Colonic mucosa (tissue), 4 donors: ENCODE results near the gene OPHN1. TPM values are rescaled to one million over a fixed set of nuclear protein-coding genes. Genes with fewer than 3 reads are reported as not detected.
"Not testable (repeated sequence)": the region's sequence is repeated elsewhere in the genome, so short reads cannot be mapped to it uniquely, and the experiment has no call there.

ENCODE experiments used
- DNase-seq: peaks from one replicate; pipeline ENCODE4 v3.0.0-alpha.2; 2020
- H3K27ac ChIP-seq: fragments of 200-600 bp; one replicate; pipeline ENCODE4 v1.8.0; 2021
- H3K27me3 ChIP-seq: fragments of 200-600 bp; one replicate; pipeline ENCODE4 v1.8.0; 2021
- H3K36me3 ChIP-seq: fragments of 200-600 bp; one replicate; pipeline ENCODE4 v1.8.0; 2021
- H3K4me1 ChIP-seq: fragments of 200-600 bp; one replicate; pipeline ENCODE4 v1.8.0; 2021; ENCODE audit warnings: mild to moderate bottlenecking
- H3K4me3 ChIP-seq: fragments of 200-600 bp; one replicate; pipeline ENCODE4 v1.8.0; 2021
- H3K9ac ChIP-seq, 2 donors: one replicate each; pipeline ENCODE4 v1.7.0; 2013; ENCODE audit warnings: control low read depth in 2 of 2, low read depth in 2 of 2, low read length in 2 of 2
- H3K9me3 ChIP-seq: fragments of 200-600 bp; one replicate; pipeline ENCODE4 v1.8.0; 2021
- intact Hi-C: fragments of 100-400 bp; cut with DNase I; formaldehyde crosslinking; loops from one replicate; pipeline ENCODE4 v1.14.1; 2022
- total RNA-seq, 2 donors: library from RNA; stranded (reverse); fragmentation: NEBNext Ultra II Directional in 1 of 2; extraction: Animal tissue kit (Norgen Biotek cat#: 25700) in 1 of 2; gene quantifications; one replicate each; pipeline ENCODE4 v1.2.1, GENCODE V29; 2021
- TF ChIP-seq, protein P1 (sequence below): fragments of 200-600 bp; IDR thresholded peaks from one replicate; pipeline ENCODE4 v1.8.0; 2022; ENCODE audit warnings: antibody characterized with exemption, mild to moderate bottlenecking
- donor health status: healthy.
- donor health status: DM: no; HTN: no; CAD: no.
- donor health status: DM: no; HTN: no; CAD: no.

Gene OPHN1
- total RNA-seq, 2 donors from 2014 or later: 4.8 to 6.8 TPM

GRCh38 chrX:68079961-68080360, 353.3 kb downstream of the OPHN1 start:
- intact Hi-C loops: no loop called here
- Histone ChIP-seq H3K4me1 (no peaks in the 10 kb centered on the region), H3K36me3 (no peaks in the 10 kb centered on the region), H3K27me3 (no peaks in the 10 kb centered on the region), H3K4me3 (no peak overlapping the region), H3K9ac (no peak overlapping the region), H3K9me3 (no peaks in the 10 kb centered on the region), H3K27ac (no peak overlapping the region)
- TF ChIP-seq, protein P1, sequence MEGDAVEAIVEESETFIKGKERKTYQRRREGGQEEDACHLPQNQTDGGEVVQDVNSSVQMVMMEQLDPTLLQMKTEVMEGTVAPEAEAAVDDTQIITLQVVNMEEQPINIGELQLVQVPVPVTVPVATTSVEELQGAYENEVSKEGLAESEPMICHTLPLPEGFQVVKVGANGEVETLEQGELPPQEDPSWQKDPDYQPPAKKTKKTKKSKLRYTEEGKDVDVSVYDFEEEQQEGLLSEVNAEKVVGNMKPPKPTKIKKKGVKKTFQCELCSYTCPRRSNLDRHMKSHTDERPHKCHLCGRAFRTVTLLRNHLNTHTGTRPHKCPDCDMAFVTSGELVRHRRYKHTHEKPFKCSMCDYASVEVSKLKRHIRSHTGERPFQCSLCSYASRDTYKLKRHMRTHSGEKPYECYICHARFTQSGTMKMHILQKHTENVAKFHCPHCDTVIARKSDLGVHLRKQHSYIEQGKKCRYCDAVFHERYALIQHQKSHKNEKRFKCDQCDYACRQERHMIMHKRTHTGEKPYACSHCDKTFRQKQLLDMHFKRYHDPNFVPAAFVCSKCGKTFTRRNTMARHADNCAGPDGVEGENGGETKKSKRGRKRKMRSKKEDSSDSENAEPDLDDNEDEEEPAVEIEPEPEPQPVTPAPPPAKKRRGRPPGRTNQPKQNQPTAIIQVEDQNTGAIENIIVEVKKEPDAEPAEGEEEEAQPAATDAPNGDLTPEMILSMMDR: no peak
- DNase-seq: no peak

DNA sequence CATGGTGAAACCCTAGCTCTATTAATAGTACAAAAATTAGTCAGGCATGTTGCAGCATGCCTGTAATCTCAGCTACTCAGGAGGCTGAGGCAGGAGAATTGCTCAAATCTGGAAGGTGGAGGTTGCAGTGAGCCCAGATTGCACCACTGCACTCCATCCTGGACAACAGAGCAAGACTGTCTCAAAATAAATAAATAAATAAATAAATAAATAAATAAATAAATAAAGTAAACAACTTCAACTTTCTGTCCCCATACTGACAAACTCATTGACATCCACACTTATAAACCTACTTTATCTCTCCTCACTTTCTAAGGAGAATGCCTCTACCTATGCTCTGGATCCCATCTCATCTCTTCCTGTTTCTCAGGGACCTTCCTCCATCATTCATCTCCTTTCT, 354.5 kb downstream of the OPHN1 start:
- H3K27me3 ChIP-seq, H3K4me3 ChIP-seq, H3K9ac ChIP-seq, H3K4me1 ChIP-seq, H3K9me3 ChIP-seq, H3K36me3 ChIP-seq, H3K27ac ChIP-seq, intact Hi-C loops, DNase-seq: not testable (repeated sequence)

GRCh38 chrX:68077378-68077777, 355.9 kb downstream of the OPHN1 start:
- H3K9me3 ChIP-seq: no peaks in the 10 kb centered on the region
- intact Hi-C loops: no loop called here
- no peak overlapping the region for H3K27ac ChIP-seq
- H3K36me3 ChIP-seq: no peaks in the 10 kb centered on the region
- TF ChIP-seq, protein P1: no peak
- H3K4me3 ChIP-seq: no peak overlapping the region
- no peak for DNase-seq
- H3K4me1 ChIP-seq: no peaks in the 10 kb centered on the region
- H3K9ac ChIP-seq: no peak overlapping the region
- H3K27me3 ChIP-seq: no peaks in the 10 kb centered on the region

- Histone ChIP-seq H3K27ac (no peak overlapping the region), H3K9me3 (no peaks in the 10 kb centered on the region), H3K9ac (no peak overlapping the region), H3K4me1 (no peaks in the 10 kb centered on the region), H3K4me3 (no peak overlapping the region), H3K36me3 (no peaks in the 10 kb centered on the region), H3K27me3 (peaks cover 3% of the 10 kb centered on the region)
- intact Hi-C loops: no loop called here
- DNase-seq: no peak
- TF ChIP-seq, protein P1: no peak
These were observed 361.3 kb downstream of the OPHN1 start for GRCh38 chrX:68072041-68072440.

DNA sequence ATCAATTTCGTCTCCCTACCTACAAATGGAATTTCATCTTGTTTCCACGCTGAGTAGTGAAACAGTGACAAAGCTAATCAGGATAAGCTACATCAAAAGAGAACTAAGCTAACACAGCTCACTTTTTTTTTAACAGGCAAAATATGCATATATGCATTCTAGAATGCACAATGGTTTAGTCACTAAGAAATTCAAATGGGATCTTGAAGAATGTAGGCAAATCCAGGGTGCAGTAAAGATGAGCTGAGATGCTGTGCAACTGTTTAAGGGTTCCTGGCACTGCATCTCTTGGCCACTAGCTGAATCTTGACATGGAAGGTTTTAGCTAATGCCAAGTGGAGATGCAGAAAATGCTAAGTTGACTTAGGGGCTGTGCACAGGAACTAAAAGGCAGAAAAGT, 363.2 kb downstream of the OPHN1 start:
- H3K9me3 ChIP-seq, DNase-seq, H3K4me3 ChIP-seq, H3K27me3 ChIP-seq, intact Hi-C loops, H3K27ac ChIP-seq, H3K4me1 ChIP-seq, H3K36me3 ChIP-seq, H3K9ac ChIP-seq: not testable (repeated sequence)

DNA sequence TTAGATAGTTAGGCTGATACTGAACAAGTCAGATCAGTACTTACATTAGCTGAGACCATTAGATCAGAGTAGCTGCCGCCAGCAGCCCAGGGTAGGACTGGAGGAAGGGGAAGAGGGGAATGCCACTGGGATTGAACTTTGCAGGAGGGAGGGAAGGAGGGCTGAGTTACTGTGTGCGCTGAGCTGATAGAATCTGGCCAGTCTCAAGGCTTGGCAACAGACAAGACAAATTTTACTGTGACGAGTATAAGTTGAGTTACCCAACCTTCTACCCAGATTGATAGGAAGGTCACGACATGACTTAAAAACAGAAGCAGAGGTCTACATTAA, 372.1 kb downstream of the OPHN1 start:
- H3K4me3 ChIP-seq: no peak overlapping the region
- no peak for DNase-seq

More for the DNA sequence above, 372.1 kb downstream of the OPHN1 start:
- no peaks in the 10 kb centered on the region for H3K4me1 ChIP-seq
- H3K9ac ChIP-seq: no peak overlapping the region
- H3K36me3 ChIP-seq: no peaks in the 10 kb centered on the region
- no peak overlapping the region for H3K27ac ChIP-seq
- H3K27me3 ChIP-seq: no peaks in the 10 kb centered on the region
- H3K9me3 ChIP-seq: no peaks in the 10 kb centered on the region
- TF ChIP-seq, protein P1: no peak
- intact Hi-C loops: no loop called here
